Fibroblast of the conjunctiva (primary cell): ENCODE measurements around the gene CDC42EP1.
"Not testable (repeated sequence)": the region's sequence is repeated elsewhere in the genome, so short reads cannot be mapped to it uniquely, and the experiment has no call there.

Experiments used
- DNase-seq: peaks from one replicate; pipeline ENCODE4 v3.0.0-alpha.2; 2010; ENCODE audit warnings: low read depth

The CDC42EP1 gene, protein sequence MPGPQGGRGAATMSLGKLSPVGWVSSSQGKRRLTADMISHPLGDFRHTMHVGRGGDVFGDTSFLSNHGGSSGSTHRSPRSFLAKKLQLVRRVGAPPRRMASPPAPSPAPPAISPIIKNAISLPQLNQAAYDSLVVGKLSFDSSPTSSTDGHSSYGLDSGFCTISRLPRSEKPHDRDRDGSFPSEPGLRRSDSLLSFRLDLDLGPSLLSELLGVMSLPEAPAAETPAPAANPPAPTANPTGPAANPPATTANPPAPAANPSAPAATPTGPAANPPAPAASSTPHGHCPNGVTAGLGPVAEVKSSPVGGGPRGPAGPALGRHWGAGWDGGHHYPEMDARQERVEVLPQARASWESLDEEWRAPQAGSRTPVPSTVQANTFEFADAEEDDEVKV

DNA sequence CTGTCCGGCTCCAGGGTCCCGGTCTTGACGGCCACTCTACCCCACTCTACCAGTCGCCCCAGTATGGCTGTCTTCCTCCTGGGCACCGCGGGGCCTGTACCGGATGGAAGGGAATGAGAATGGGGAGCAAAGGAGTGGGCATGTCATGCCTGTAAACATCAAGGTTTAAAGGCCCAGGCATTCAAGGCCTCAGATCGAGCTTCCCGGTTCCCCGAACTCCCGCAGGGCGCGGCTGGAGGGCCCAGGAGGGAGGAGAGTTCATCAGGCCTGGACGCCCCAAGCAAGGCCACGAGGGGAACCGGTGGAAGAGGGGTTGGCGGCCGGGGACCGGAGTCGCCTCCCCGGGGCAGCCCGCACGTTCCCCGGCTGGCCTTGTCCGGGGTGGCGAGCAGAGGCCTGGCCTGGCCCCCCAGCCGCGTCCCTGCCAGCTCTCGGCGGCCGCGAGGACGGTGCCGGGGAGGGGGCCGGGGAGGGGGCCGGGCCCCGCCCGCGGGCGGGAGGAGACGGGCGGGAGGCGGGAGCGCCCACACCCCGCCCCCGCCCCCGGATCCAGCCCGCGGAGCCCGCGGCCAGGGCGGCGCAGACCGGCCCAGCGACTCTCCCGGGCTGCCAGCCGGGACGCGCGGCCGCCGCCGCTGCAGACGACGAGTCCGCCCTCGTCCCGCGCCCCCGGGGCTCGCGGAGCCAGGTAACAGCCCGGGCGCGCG is at the start of gene CDC42EP1:
Gene CDC42EP1, plus strand, starts transcription at position 580 of the 707 bp plus-strand sequence. CDS start 5,870 bp downstream, outside the sequence.
- no peak for DNase-seq

DNA sequence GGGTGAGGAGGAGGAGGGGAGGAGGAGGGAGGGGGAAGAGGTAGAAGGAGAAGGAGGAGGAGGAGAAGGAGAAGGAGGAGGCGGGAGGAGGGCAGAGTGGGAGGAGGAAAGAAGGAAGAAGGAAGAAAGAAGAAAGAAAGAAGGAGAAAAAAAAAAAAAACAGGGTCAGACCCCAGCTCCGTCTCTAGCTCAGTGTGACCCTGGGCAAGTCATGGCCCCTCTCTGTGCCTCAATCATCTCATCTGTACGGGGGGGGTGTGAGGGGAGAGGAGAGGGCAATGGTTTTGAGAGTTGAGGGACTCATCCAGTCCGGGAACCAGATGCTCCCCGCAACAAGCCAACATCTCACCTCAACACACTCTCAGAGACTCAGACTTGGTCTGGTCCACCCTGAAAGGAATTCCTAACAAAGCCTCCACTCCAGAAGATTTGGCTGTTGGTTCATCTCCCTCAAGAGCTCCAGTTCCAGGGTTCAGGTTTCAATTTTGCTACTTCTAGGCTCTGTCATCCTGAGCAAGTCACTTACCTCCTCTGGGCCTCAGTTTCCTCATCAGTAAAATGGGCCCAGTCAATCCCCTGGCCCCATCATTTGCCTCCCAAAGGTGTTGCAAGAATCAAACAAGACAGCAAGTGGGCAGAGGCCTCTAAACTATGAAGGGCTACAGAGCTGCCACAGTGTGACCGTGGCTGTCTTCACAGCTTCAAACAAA is 48.7 kb upstream of the CDC42EP1 start:
- no peak for DNase-seq

DNA sequence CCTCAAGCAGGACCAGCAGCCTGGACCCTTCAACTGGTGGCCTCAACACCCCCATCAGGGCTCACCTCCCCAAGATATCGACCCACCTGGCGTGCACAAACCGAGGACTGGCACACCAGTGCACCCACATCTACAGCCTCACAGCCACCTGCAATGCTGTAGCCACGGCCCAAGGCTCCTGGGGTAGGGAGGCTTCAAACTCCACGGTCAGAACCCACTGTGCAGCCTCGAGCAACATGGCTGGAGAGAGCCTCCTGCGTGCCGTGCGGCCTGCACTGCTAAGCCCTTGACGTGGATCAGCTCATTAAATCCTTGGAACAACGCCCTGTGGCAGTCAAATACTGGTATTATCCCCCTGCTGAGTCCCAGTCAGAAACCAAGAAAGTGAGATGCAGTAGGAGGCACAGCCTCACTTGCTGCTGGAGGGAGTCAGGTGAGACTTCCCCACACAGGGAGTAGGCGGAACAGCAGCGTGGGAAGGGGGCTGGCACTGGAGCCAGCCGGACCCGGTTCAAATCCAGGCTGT is 45.7 kb upstream of the CDC42EP1 start:
- no peak for DNase-seq

DNA sequence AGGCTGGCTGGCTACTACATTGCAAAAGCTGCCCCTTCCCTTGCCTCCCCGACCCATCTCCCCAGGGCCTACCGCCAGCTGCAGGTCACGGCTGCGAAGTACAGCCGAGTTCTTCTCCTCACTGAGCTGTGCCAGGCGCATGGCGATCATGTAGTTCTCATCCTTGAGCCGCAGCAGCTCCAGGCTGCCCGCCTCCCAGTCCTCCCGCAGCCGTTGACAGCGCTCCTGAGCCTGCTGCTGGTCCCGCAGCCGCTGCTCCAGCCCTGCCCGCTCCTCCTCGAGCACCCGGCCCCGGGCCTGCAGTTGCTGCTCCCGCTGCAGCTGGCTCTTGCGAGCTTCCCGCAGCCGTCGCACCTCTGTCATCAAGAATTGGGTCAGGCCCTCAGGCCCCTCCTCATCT is 44.4 kb upstream of the CDC42EP1 start:
- no peak for DNase-seq

DNA sequence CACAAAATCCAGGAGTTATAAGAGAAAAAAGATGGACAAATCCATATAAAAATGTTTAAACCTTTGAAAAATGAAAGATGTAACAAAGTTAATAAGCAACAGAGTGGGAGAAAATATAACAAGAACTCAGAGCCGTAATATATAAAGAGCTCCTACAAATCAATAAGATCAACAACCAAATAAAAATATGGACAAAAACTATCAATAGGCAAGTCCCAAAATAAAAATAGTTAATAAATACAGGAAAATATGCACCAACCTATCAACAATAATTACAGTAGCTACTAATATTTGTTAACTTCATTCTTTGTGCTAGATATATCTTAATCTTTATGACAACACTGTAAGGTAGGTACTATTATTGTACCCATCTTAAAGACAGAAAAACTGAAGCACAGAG is 43.8 kb upstream of the CDC42EP1 start:
- DNase-seq: no peak

DNA sequence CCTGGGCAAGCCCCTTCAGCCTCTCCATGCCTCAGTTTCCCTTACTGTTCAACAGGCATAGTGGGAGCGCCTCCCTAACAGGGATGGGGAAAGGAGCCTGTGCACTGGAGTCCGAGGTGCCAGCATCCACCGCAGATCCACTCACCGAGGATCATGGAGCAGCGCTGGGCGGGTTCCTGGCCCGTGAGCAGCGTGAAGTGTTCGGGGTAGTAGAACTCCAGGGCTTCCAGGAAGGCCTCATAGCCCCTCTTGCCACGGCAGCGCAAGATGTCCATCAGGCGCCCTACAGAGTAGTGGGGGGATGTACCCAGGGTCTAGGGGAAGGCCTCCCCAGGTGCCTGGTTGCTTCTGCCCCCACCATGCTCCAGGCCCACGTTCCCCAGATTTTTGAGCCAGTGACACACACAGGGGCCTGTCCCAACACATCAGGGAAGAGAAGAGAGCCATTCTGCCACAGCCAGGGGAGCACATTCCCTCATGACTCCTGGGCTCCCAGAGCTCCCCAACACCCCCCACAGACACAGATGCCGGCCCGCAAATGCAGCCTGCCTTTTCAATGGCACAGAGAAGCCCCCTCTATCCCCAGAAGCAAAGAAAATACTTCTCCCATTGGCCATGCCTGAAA is 42.3 kb upstream of the CDC42EP1 start:
- DNase-seq: no peak

DNA sequence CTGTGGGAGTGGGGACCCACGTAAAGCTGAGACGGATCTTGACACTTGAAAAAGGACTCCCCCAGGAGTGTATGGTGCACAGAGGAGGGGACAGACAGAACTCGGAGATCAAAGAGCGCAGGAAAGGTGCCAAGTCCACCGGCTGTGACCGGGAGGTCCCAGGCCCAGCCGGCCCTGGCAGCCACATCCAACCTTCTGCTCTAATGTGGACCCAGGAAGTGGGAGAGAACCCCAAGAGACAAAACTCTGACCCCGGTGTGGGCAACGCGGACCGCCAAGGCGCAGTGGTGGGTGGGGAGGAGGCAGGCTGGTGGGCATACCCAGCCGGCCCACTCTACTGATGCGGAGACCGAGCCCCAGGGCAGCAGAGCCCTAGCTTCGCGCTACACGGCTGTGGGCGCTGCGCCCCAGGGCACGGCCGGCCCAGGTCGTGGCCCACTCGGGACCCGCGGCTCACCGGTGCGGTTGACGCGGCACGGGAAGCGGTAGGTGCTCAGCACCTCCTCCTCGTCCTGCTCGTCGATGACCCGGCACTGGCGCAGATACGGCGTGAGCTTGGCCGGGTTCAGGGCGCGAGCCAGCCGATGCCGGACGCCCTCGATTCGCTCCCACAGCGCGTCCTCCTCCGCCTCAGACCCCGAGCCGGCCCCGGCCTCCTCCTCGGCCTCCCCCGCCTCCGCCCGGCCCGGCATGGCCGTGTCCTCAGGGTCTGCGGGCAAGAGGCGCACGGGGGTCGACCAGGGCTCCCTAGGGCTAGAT is 41.6 kb upstream of the CDC42EP1 start:
- DNase-seq: no peak

DNA sequence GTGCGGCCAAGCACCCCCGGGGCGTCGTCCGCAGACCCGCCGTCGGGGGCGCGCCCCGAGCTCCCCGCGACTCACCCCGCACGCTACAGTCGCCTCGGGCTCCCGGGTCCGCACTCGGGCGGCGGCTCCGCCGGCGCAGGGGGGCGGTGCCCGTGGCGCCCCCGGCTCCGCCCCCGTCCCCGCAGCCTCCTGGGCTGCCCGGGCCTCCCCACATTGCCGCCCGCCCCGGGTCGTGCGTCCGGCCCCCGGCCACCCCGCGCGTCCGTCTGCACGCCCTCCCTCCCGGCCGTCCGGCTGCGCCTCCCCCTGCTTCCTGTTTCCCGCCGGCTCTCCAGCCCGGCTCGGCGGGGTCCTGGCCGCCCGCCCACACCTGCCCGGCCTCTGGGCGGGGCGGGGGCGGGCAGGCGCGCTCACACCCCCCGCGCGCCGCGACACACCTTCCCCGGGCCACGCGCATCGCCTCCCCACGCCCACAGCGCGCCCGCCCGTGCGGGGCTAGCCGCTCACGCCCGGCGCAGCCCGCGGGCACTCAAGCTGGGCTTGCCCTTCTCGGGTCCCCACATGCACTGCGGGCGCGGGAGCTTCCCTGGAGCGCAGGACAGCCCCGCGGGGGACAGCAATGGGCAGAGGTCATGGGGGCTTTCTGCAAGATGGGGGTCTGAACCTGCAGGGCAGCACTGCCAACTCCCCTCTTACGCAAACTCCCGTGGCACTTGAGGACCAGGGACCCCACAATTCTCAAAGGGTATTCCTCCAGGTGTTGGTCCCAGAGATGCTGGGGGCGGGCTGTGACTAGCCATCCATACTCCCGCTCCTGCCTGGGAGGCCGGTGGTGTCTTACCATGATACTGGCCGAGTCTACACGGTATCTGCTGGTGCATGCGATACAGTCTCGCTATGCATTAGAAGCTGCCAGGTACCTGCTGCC is 40.7 kb upstream of the CDC42EP1 start, which contains the start of gene CARD10:
Gene CARD10, minus strand, starts transcription at position 148 of the 928 bp plus-strand sequence. CDS start 215 bp downstream, outside the sequence.
- no peak for DNase-seq

DNA sequence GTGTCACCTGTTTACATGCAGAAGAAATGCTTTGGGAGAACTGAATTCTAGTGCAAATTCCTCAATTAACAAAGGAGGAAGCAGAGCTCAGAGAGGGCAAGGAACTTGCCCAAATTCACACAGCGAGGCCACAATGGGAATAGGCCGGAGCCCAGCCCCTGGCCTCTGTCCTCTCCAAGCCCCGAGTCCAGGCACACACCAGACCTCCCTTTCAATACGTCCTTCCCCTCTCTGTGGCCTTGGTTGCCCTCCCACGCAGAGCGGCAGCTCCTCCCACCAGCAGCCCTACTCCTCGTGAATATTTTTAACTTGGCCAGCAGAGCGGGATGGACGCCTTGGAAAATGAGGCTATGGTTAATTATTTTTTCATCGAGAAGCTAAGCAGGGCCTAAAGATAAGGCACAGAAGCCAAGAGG is 39.5 kb upstream of the CDC42EP1 start:
- DNase-seq: no peak

DNA sequence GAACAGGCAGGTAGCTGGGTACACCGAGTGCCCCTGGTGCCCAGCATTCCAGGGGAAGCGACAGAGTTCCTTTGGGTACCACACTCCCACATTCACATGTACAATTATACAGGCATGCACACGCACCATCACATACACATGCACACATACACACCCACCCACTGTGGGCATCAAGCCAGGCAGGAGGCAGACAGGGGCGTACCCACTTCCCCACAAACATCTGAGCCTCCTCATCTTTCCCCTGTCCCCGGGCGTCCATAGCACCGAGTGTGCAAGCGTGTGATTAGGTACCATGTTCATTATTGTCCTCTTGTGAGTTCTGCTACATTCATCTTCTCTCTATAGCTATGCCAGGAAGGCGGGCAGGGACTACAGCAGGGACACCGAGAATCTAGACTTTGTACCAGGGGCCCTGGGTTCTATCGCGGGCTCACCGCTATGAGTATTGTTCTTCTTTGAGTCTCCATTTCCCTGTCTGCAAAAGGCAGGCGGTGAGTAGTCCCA is 39.0 kb upstream of the CDC42EP1 start:
- DNase-seq: no peak

DNA sequence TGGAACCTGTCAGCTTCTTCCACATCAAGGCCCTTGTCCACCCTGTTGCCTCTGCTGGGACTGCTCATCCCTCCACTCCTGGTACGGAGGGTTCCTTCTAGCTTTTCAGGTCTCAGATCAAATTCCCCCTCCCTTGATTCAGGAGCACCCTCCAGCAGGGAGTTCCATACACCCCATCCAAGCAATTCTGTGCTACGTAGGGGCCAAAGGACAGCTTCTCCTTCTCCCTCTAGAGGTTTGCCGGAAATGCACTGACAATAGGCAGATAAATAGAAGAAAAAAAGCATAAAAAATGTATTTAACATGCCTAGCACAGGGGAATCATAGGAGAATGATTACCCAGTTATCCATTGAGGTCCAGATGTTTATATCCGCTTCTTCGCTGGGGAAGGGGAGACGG is 37.8 kb upstream of the CDC42EP1 start:
- DNase-seq: no peak

DNA sequence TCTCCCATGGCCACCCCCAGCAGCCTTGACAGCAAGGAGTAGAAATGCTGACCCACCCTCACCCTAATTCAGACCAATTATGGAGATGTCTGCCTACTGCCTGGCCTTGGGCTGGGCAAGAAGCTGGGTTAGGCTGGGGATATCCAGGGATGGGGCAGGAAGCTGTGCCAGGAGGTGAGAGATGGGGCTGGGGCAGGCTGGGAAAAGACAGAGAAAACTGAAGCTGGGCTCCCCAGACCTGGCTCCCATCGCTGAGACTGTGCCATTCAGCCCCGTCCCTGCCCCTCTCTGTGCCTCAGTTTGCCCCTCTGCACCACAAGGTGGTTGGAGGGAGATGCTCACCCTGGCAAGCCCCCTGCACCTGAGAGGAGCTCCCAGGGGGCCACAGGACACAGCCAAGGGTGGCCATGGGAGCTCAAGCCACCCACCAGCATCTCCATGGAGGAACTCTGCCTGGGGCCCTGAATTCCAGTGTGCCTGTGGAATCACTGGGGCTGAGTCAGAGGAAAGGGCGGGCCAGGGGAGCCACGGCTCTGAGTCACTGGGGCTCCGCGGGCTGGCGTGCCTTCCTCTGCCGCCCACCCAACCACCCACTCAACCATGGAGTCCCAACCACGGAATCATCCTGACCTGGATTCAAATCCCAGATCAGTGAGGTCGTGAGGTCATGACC is 35.1 kb upstream of the CDC42EP1 start:
- no peak for DNase-seq

DNA sequence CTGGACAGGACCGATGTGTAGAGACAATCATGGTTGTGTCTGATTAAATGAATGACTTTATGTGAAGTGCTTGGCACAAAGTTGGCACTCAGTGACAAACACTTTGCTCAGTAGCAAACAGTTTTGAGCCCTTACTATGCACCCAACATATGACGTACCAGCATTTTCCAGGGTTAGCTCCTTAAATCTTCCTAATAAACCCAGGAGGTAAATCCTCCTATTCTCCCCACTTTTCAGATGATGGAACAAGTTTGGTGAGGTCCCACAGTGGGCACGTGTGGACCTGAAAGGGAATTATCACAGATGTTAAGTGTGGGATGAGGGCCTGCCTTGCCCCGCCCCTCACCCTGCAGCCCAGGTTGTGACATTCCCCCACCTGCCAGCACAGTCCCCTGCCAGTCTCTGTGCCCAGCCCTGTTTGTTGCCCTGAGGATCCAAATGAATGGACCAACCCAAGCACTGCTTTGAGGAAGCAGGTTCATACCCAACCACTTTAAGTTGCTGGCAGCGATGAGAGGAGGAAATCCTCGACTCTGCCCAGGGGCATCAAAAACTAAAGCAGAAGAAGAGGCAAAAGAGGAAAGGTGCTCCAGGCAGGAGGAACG is 34.4 kb upstream of the CDC42EP1 start:
- no peak for DNase-seq

DNA sequence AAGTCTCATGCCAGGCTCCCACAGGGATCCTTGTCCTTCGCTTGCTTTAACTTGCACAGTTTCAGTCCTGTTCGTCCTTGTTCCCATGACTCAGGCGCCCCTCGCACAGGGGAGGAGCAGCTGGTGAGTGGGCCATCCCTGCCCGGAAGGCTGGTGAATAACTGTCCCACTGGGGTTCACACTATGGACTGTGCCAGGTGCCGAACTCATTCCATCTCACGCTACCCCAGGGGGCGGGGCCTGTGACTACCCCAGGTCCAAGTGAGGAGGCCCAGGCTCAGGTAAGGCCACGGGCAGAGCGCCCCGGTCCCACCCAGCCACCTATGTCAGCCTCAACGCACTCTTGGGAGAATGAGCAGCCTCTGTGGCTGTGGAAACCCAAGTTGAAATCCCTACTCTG is 33.9 kb upstream of the CDC42EP1 start:
- DNase-seq: no peak

DNA sequence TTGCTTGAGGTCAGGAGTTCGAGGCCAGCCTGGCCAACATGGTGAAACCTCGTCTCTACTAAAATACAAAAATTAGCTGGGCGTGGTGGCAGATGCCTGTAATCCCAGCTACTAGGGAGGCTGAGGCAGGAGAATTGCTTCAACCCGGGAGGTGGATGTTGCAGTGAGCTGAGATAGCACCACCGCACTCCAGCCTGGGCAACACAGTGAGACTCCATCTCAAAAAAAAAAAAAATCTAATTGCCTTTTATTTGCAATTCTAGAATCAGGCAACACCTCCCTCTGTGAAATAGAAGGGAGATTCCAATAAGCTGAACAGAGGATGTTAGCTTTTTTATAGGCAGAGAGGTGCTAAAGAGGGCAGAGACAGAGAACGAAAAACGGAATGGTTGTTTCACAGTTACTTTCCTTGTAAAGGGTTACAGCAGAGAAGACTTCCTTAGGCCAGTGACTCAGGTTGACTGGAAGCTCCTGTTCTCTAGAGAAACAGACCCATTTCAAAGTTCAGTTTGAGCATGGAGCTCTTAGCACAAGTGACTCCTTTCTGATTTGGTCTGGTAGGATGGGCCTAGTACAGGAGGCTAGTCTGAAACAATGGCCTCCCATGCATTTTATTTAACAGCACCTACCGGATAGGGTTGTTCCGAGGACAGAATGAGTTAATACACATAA is 33.1 kb upstream of the CDC42EP1 start:
- DNase-seq: not testable (repeated sequence)

DNA sequence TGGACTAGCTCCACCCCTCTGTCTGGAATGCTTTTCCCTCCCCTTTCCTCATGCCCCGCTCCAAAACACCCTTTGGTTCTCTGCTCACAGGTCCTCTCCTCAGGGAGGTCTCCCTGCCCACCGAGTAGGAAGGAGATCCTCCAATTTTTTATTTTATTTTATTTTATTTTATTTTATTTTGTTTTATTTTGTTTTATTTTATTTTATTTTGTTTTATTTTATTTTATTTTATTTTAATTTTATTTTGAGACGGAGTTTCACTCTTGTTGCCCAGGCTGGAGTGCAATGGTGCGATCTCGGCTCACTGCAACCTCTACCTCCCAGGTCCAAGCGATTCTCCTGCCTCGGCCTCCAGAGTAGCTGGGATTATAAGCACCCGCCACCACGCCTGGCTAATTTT is 32.3 kb upstream of the CDC42EP1 start:
- DNase-seq: not testable (repeated sequence)

DNA sequence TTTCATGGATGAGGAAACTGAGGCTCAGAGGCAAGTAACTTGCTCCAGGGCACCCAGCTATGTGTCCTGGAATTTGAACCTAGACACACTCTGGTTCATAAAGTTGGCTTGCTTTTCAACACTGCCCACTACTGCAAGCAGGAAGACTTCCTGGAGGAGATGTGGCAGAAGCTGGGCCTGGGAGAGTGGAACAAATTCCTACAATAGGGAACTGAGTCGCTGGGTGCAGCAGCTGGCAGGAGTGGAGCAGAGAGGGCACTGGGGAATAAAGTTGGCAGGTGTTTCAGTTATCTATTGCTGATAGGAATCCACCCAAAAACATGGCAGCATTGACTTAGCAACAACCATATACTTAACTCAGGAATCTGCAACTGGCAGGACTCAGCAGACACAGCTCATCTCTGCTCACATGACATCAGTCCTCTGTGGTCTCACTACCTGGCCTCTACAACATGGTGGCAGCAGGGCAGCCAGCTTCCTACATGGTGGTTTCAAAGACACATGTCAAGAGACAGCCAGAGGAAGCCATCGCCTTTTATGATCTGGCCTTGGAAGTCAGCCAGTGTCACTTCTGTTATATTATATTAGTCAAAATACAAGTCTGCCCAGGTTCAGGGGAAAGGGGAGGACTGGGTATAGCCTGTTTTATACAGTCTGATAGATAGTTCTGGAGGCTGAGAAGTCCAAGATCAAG is 30.5 kb upstream of the CDC42EP1 start:
- DNase-seq: no peak

DNA sequence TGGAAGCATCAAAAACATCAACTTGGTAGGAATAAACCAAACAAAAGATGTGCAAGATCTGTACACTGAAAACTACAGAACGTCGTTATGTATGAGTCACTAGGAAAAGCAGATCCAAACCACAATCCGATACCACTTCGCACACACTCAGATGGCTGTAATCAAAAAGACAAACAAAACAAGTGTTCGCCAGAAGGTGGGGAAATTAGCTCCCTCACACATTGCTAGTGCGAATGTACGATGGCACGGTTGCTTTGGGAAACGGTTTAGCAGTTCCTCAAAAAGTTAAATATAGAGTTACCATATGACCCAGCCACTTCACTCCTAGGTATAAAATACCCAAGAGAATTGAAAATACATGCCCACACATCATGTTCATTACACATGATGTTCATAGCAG is 26.3 kb upstream of the CDC42EP1 start:
- no peak for DNase-seq
